HG03558 (cell line): ENCODE data around the gene DOCK9.

Experiments used
- ATAC-seq: cut with Tn5 transposase; IDR thresholded peaks from one replicate; pipeline ENCODE4 v1.9.1; 2021; ENCODE audit warnings: moderate number of reproducible peaks; ENCODE audit not compliant: unreplicated experiment; ENCODE audit errors: extremely low read depth

The DOCK9 gene

DNA sequence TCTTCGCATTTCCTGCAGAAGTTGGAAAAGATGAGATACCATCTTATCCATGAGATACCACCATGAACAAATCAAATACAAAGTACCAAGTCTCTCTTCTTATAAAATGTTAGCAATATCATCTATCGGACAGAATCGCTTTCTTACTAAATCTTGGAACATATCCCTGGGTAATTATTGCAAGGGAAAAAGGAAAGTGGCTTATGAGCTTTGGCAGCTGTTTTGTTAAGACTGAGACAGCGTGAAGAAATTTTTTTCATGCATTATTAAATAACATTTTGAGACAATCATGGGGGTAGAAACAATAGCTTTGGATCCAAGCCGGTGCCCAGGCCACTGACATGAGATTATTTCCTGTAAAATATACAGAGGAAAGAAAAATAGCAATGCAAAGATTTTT, 84.5 kb downstream of the DOCK9 start:
- ATAC-seq: no peak

- ATAC-seq: no peak
Measured at GRCh38 chr13:98892821-98893220, 85.0 kb downstream of the DOCK9 start.

GRCh38 chr13:98892077-98892476, 85.8 kb downstream of the DOCK9 start:
- no peak for ATAC-seq

DNA sequence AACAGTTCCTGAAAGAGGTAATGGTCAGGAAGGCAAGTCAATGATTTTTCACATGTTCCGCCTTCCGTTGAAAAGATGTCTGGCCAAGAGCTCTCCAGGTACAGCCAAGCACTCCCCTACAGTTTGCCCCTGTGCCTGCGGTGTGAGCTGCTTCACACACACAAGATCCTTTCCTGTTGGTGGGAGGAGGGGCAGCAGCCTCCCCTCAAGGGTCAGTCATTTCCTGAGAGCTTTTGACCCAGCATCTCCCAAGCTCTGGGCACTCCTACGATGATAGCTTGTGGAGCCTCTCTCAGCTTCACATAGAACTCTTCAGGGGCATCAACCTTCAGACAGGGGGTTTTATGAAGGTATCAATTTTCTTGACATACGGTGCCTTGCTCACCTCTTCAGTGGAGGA, 86.9 kb downstream of the DOCK9 start:
- no peak for ATAC-seq

- no peak for ATAC-seq
Measured at GRCh38 chr13:98890186-98890585, 87.7 kb downstream of the DOCK9 start.

- ATAC-seq: no peak
Measured at GRCh38 chr13:98889419-98890085, 88.3 kb downstream of the DOCK9 start.

GRCh38 chr13:98888890-98889279, 89.0 kb downstream of the DOCK9 start:
- ATAC-seq: no peak

DNA sequence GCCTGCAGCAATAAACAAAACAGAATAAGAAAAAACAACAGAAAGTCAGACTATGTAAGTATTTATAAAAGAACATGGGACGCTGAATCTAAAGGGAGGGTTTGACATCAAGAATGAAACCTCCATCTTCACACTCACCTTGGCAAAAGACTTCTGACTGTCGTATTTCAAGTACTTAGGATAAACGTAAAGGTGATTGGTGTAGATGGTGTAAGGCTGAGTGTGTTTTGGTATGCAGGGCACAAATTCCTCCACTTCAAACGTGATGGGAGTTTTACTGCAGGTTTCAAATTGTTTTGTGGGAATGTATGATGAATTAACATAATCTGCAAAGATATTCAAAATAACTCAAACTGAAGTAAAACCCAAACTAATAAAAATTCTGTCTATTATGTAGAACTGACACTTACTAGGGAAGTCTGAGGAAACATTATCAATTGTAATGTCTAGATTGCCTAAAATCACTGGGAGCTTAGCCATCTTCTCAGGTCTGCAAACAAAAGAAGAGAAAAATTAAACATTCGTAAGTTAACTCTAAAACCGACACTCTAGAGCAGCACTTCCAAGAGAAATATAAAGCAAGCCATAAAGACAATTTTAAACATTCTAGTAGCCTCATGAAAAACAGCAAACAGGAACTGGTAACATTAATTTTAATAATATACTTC, 89.5 kb downstream of the DOCK9 start:
- no peak for ATAC-seq

DNA sequence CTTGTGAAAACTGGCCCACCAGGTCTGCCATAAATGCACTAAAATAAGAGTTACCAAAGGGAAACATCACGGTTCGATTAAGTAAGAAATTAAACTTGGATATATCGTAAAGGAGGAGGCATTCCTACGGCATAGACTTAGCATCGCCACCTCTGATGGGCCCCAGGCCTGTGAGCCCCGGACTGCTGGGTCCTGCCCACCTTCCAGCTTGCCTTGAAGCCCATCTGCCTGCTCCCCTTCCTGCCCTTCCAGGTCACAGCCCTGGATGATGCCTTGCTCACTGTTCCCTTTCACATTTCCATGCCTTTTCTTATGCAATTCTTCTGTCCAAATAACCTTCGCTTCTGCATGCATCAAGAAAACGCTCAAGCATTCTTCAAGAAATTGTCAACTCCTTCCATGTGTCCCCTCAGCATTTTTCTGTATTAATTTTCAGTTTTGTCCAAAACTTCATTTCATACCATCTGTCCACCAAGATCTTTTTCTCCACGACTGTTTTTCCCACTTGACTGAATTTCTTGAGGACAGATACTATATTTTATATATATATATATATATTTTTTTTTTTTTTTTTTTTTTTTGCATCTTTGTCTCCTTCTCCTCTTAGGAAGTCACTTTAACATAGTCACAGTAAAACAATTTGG, 91.2 kb downstream of the DOCK9 start:
- no peak for ATAC-seq

DNA sequence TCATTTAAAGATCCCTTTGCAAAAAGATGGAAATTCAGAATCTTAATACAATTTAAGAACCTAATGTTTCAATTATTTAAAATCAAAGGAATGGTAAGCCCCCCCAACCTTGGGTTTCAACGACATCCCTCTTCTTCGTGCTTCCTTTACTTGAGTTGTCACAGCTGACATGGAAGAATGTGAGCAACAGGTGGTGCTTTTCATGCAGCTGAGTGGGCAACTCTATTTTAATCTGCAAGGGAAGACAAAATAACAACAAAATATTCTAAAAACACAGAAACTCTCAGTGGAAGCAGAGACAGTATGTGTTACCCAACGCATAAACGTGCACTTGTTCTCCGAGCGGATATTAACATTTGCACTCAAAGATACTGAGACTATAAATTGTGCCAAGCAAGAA, 92.3 kb downstream of the DOCK9 start:
- ATAC-seq: no peak

DNA sequence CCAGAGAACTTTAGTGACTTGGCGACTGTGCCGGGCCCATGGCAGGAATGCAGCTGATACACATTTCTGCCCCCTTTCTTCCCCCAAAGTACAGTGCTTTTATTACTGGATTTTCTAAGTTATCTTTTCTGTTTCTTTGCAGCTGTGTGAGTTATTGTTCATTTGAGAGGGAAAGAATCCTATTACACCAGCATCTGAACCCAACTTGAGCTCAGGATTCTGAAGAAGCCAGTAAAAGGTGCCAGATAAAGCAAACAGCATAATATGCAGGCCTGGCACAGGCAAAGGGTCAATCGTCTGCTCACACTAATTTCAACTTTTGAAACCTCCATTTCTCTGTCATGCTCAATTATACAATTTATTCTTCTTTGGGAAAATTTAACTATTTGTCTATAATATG, 93.9 kb downstream of the DOCK9 start:
- ATAC-seq: no peak

DNA sequence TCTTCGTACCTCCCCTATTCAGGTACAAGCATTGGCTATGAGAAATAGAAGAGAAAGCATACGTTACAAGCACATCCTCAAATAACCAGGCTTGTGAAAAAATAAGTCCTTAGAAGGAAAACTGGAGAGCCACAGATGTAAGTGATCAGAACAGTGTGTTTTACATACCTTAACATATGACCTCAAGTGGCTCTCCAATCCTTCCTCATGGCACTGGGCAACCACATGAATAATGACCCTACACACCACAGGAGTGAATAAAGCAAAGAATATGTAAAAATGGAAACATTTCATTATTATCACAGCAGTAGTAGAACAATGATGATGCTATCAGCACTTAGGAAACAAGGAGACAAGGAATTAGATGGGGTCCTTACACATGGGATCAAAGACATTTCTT, 96.5 kb downstream of the DOCK9 start:
- ATAC-seq: no peak

DNA sequence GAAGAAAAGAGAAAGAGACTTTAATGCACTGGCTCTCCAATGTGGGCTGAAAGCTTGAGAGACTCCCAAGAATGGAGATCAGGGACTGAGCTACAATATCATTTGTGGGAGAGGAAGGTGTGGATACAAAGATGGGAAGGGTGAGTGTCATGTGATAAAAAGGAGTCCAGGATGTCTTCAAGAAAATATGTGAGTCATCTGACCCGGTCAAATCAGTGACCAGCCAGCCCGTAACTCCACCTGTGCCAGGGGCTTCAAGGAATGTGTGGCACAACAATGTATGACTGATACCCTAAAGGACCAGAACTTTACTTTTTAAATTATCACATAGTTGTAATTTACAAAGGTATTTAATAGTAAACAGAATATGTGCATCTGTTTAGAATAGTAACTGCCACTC, 97.2 kb downstream of the DOCK9 start:
- no peak for ATAC-seq

GRCh38 chr13:98879957-98880356, 97.9 kb downstream of the DOCK9 start:
- ATAC-seq: no peak

DNA sequence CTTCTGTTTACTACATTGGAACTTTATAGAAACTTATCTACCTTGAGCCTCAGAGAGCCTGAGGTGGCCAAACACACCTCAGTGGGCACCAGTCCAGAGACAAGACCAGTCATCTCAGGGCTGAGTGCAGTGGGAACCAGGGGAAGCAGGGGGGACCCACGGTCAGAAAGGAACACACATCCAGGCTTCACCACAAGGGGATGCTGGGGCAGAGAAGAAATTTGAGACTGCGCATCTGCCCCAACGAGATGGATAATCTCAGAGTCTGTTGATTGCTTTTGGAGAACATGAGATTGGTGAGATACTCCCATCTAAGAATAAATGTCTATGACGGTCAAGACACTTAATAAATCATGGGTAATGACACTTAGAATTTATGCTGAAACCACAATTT, 98.7 kb downstream of the DOCK9 start:
- no peak for ATAC-seq

GRCh38 chr13:98878486-98879126, 99.3 kb downstream of the DOCK9 start:
- ATAC-seq: no peak

- no peak for ATAC-seq
Measured at GRCh38 chr13:98877936-98878335, 99.9 kb downstream of the DOCK9 start.

GRCh38 chr13:98877466-98877865, 100.4 kb downstream of the DOCK9 start:
- no peak for ATAC-seq

DNA sequence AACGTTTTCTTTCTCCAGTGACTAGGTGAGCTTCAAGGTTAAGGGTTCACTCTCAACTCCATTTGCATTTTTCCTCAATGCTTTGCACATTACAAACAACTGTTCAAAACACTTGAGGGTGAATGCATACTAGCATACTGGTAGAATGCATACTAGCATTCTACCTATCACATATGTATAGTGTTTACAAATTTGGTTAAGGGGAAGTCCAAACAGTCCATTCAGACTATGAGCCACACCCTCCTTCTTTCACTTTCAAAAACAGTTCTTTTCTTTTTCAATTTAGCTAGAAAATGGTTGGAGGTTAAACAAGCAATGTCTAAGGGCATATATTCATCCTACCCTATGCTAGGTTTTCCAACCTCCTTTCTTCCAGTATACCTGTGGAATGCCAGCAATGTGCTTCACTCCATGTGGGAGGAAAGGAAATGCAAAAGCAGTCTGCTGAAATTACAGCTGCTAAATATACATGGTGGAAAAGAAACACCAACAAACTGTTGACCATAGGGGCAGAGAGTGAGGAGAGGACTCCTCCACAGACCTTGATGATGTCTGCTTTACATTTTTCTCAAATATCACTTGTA, 102.6 kb downstream of the DOCK9 start:
- peak; percentile 95 for ATAC-seq

DNA sequence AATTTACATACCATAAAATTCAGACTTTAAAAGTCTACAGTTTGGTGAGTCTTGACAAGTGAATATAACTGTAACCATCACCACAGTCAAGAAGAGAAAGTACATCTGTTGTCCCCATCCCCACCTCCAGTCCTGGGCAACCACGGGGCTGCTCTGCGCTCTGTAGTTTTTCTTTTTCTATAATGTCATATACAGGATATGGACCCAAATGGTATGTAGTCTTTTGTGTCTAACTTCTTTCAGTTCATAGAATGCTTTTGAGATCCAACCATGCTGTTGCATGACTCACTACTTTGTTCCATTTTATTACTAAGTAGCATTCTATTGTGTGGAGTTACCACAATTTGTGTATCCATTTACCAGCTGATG, 103.9 kb downstream of the DOCK9 start:
- no peak for ATAC-seq
